B cell (primary cell): ENCODE data around the gene PPP1R14C. TPM values are rescaled to one million over a fixed set of nuclear protein-coding genes. Genes with fewer than 3 reads are reported as not detected.

ENCODE experiments used
- ATAC-seq: fragments of 200-7000 bp; cut with Tn5 transposase; one replicate; pipeline ENCODE4 v1.10.0; 2021; ENCODE audit warnings: low read depth, mild to moderate bottlenecking, moderate number of reproducible peaks, moderate library complexity
- CTCF ChIA-PET: fragments of 350-600 bp; sonication (Branson Sonifier 250); formaldehyde crosslinking; loops from one replicate; lab custom pipeline; 2021; ENCODE audit warnings: antibody characterized with exemption, inconsistent platforms; lab: Charles Lee
- POLR2A ChIA-PET: fragments of 350-600 bp; sonication (Branson Sonifier 250); formaldehyde crosslinking; loops from one replicate; lab custom pipeline; 2021; ENCODE audit warnings: antibody characterized with exemption; lab: Charles Lee
- DNase-seq: peaks from one replicate; pipeline ENCODE4 v3.0.0; 2013
- H2AFZ ChIP-seq: 2 replicates; pipeline ENCODE4 v1.6.1; 2012; ENCODE audit warnings: mild to moderate bottlenecking, low read depth, low read length; ENCODE audit not compliant: insufficient read depth, poor library complexity, severe bottlenecking
- H3K27ac ChIP-seq, 2 donors: 1 replicate in 1 of 2; 2 replicates in 1 of 2; pipeline ENCODE4 v1.5.1; 2012 to 2013; ENCODE audit warnings: low read length in 2 of 2, mild to moderate bottlenecking in 2 of 2, moderate library complexity in 1 of 2
- H3K27me3 ChIP-seq, 4 experiments: fragments of 200-600 bp in 1 of 4; sonication (generic) in 1 of 4; replicated peaks in 1 of 4; 1 replicate in 2 of 4; 2 replicates in 2 of 4; pipeline versions ENCODE4 v1.6.1 to v1.7.0; 2013 to 2016; ENCODE audit warnings: low read length in 3 of 4, mild to moderate bottlenecking in 2 of 4, mixed read lengths in 1 of 4, moderate library complexity in 1 of 4; ENCODE audit not compliant: insufficient read depth in 4 of 4, control insufficient read depth in 3 of 4; ENCODE audit errors: control extremely low read depth in 1 of 4
- H3K36me3 ChIP-seq, 2 experiments: replicated peaks in 1 of 2; 1 replicate in 1 of 2; 2 replicates in 1 of 2; pipeline versions ENCODE4 v1.6.1 to v1.7.1; 2013; ENCODE audit warnings: low read length in 1 of 2; ENCODE audit not compliant: insufficient read depth in 2 of 2, control insufficient read depth in 1 of 2; ENCODE audit errors: control extremely low read depth in 1 of 2, extremely low read depth in 1 of 2
- H3K4me1 ChIP-seq, 2 donors: fragments of 200-600 bp in 1 of 2; sonication (generic) in 1 of 2; 1 replicate in 1 of 2; 2 replicates in 1 of 2; pipeline versions ENCODE4 v1.5.1 to v1.6.1; 2013 to 2017; ENCODE audit warnings: low read length in 2 of 2; ENCODE audit not compliant: control insufficient read depth in 2 of 2, insufficient read depth in 2 of 2
- H3K4me2 ChIP-seq: replicated peaks from 2 replicates; pipeline ENCODE3; 2012; ENCODE audit warnings: mild to moderate bottlenecking, low read depth, low read length; ENCODE audit not compliant: poor library complexity, severe bottlenecking
- H3K4me3 ChIP-seq, 5 experiments: fragments of 200-600 bp in 1 of 5; sonication (generic) in 1 of 5; 1 replicate in 3 of 5; 2 replicates in 2 of 5; pipeline versions ENCODE4 v1.5.1 to v1.7.0; 2011 to 2016; ENCODE audit warnings: low read length in 4 of 5, mild to moderate bottlenecking in 4 of 5, low read depth in 2 of 5, control low read depth in 1 of 5, moderate library complexity in 1 of 5; ENCODE audit not compliant: insufficient read depth in 1 of 5; ENCODE audit errors: control extremely low read depth in 1 of 5, extremely low read depth in 1 of 5
- H3K79me2 ChIP-seq: fragments of 200-600 bp; sonication (generic); one replicate; pipeline ENCODE4 v1.6.0; 2016; ENCODE audit warnings: low read length; ENCODE audit not compliant: control insufficient read depth, insufficient read depth
- H3K9ac ChIP-seq: fragments of 200-600 bp; sonication (generic); 2 replicates; pipeline ENCODE4 v1.6.1; 2017; ENCODE audit warnings: mild to moderate bottlenecking, low read length, moderate library complexity
- H3K9me3 ChIP-seq, 3 donors: one replicate each; pipeline versions ENCODE4 v1.6.1 to v1.7.1; 2013; ENCODE audit warnings: low read length in 2 of 3; ENCODE audit not compliant: control insufficient read depth in 2 of 3, insufficient read depth in 1 of 3; ENCODE audit errors: control extremely low read depth in 1 of 3
- H4K20me1 ChIP-seq: 2 replicates; pipeline ENCODE4 v1.6.0; 2012; ENCODE audit warnings: mild to moderate bottlenecking, low read length; ENCODE audit not compliant: insufficient read depth, control insufficient read depth, poor library complexity, severe bottlenecking
- H3K27ac Mint-ChIP-seq: one replicate; pipeline ENCODE4 v1.8.0; 2021; ENCODE audit warnings: mixed read lengths
- H3K27me3 Mint-ChIP-seq: one replicate; pipeline ENCODE4 v1.8.0; 2021; ENCODE audit warnings: mixed read lengths
- H3K4me1 Mint-ChIP-seq: one replicate; pipeline ENCODE4 v1.8.0; 2021; ENCODE audit warnings: mixed read lengths
- H3K4me3 Mint-ChIP-seq: one replicate; pipeline ENCODE4 v1.8.0; 2021; ENCODE audit warnings: mixed read lengths
- H3K9me3 Mint-ChIP-seq: one replicate; pipeline ENCODE4 v1.8.0; 2022; ENCODE audit warnings: mixed read lengths; ENCODE audit not compliant: insufficient read depth
- EZH2 ChIP-seq: IDR thresholded peaks from 2 replicates; pipeline ENCODE4 v1.6.1; 2012; ENCODE audit warnings: borderline replicate concordance, low read depth, mild to moderate bottlenecking, moderate library complexity, low read length; ENCODE audit not compliant: insufficient read depth, poor library complexity, severe bottlenecking
- WGBS: methylation state at CpG from one replicate; pipeline ENCODE4 v1.1.5; 2013; ENCODE audit warnings: missing lambda C conversion rate; ENCODE audit not compliant: insufficient coverage; 5-methylcytosine and 5-hydroxymethylcytosine counted together
- intact Hi-C: fragments of 100-400 bp; cut with micrococcal nuclease; formaldehyde crosslinking; loops from one replicate; pipeline ENCODE4 v1.10.0; 2022
- polyA plus RNA-seq: library from polyadenylated mRNA; depleted of rRNA; stranded (reverse); fragments of >200 nt; gene quantifications from 2 replicates; pipeline ENCODE4 v1.2.3, GENCODE V29; 2012
- total RNA-seq, 2 donors: library from RNA; stranded (reverse); fragments of 120-200 nt in 1 of 2; gene quantifications; 1 replicate in 1 of 2; 2 replicates in 1 of 2; pipeline versions ENCODE4 v1.2.3 to v1.2.4, GENCODE V29; 2013 to 2022
- TF ChIP-seq, protein P1 (sequence below): fragments of 200-600 bp; IDR thresholded peaks from one replicate; pipeline ENCODE4 v1.8.0; 2022; ENCODE audit warnings: antibody characterized with exemption, mild to moderate bottlenecking

PPP1R14C gene
- total and polyA plus RNA-seq, 2 donors (not counting 1 experiment from before 2014, with no cell fraction given), result not detected

DNA sequence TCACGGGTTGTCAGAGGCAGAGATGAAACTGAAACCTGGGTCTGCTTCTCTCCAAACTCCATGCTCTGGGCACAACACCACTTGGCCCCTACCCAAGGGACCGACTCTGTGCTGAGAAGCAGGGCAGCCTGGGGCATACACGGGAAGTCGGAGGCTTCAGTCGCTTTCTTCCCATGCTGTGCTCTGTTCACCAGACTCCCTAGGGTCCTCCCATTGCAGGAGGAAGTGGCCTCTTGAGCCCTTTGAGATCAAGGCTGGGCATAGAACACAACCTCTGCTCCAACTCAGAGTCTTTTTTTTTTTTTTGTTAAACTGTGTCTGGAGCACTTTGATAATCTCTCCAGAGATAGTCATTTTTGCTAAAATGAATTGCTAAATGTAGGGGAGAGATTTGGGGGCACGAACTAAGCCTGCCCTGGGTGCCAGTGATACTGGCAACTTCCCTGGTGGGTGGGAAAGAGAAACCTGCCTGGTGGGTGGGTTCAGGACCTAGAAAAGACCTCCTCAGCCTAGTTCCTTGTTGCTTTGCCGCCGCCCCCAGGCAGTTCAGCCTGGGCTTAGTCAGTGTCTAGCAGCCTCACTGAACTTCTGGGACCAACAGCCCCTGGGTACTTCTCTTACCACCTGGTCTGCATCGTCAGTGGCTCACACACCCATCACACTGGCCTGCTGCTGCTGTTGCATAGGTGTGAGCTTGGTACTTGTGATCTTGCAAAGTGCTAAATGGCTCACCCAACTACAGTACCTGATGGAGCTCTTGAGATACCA is 62.0 kb downstream of the PPP1R14C start:
- no peak for TF ChIP-seq EZH2
- TF ChIP-seq, protein P1, sequence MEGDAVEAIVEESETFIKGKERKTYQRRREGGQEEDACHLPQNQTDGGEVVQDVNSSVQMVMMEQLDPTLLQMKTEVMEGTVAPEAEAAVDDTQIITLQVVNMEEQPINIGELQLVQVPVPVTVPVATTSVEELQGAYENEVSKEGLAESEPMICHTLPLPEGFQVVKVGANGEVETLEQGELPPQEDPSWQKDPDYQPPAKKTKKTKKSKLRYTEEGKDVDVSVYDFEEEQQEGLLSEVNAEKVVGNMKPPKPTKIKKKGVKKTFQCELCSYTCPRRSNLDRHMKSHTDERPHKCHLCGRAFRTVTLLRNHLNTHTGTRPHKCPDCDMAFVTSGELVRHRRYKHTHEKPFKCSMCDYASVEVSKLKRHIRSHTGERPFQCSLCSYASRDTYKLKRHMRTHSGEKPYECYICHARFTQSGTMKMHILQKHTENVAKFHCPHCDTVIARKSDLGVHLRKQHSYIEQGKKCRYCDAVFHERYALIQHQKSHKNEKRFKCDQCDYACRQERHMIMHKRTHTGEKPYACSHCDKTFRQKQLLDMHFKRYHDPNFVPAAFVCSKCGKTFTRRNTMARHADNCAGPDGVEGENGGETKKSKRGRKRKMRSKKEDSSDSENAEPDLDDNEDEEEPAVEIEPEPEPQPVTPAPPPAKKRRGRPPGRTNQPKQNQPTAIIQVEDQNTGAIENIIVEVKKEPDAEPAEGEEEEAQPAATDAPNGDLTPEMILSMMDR, result no peak
- H3K9me3 ChIP-seq, result no peaks in the 10 kb centered on the region
- peaks cover 10 to 11% of the 10 kb centered on the region in 2 donors for H3K4me1 ChIP-seq
- peaks cover 0 to 6% (median 0%) of the 10 kb centered on the region in 4 experiments for H3K27me3 ChIP-seq
- intact Hi-C loops, result no loop called here
- ATAC-seq, result no peak
- no peak overlapping the region for H3K4me3 ChIP-seq
- Mint-ChIP-seq H3K27ac (no peak overlapping the region), H3K4me1 (peaks cover 10% of the 10 kb centered on the region), H3K4me3 (no peak overlapping the region), H3K27me3 (peaks cover 9% of the 10 kb centered on the region), H3K9me3 (no peaks in the 10 kb centered on the region)
- H4K20me1 ChIP-seq, result no peaks in the 10 kb centered on the region
- H3K36me3 ChIP-seq, result no peaks in the 10 kb centered on the region
- H3K9ac ChIP-seq, result no peak overlapping the region
- 4% methylated on average over 8 of the region's 9 CpGs for WGBS
- no peak for DNase-seq
- ChIA-PET POLR2A (no interaction called here), CTCF (no interaction called here)
- peak overlapping the region; percentile 47 for H2AFZ ChIP-seq
- H3K4me2 ChIP-seq, result peak overlapping the region; percentile 40
- no peak overlapping the region for H3K27ac ChIP-seq
- no peaks in the 10 kb centered on the region for H3K79me2 ChIP-seq

DNA sequence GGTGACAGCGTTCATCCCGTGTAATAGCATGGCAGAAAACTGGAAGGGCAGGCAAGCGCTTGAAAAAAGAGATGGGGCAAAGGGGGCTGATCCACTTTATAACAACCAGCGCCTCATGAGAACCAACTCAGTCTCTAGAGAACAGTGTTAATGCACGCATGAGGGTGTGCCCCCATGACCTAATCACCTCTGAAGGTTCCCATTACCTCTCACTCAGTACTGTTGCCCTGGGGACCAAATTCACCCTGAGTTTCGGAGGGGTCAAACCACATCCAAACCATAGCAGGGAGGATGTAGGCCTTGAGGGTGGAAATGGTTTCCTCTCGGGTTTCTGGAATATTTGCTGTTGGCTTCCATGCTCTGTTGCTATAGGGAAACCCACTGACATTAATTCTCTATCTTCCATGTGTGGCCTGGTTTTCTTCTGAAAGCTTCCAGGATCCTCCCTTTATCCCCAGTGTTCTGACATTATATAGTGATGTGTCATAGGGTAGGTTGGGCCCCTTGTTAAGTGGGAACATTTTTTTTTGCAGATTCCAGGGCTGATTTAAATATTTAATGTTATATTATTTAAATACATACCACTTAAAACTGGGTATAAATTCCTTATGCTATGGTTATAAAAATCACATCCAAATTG is 65.2 kb downstream of the PPP1R14C start:
- H3K27ac ChIP-seq, result no peak overlapping the region
- H3K4me2 ChIP-seq, result no peak overlapping the region
- peaks cover 17% of the 10 kb centered on the region for H3K4me1 Mint-ChIP-seq
- H3K27me3 ChIP-seq, result peaks cover 0 to 6% (median 0%) of the 10 kb centered on the region in 4 experiments
- H3K4me1 ChIP-seq, result peaks cover 16 to 17% of the 10 kb centered on the region in 2 donors
- no peaks in the 10 kb centered on the region for H3K9me3 Mint-ChIP-seq
- WGBS, result 100% methylated on average over 4 of the region's 7 CpGs
- no peaks in the 10 kb centered on the region for H3K9me3 ChIP-seq
- no peaks in the 10 kb centered on the region for H3K79me2 ChIP-seq
- CTCF ChIA-PET, result interaction anchor here (1.0 kb wide), 1 partner anchor 137 kb away, joined by 3 read pairs; no protein-coding TSS in a partner anchor
- ATAC-seq, result no peak
- H3K27me3 Mint-ChIP-seq, result peaks cover 9% of the 10 kb centered on the region
- H3K4me3 Mint-ChIP-seq, result no peak overlapping the region
- H2AFZ ChIP-seq, result no peak overlapping the region
- no peak overlapping the region for H3K9ac ChIP-seq
- TF ChIP-seq EZH2, result no peak
- TF ChIP-seq, protein P1, result no peak
- no peaks in the 10 kb centered on the region for H4K20me1 ChIP-seq
- intact Hi-C loops, result no loop called here
- H3K27ac Mint-ChIP-seq, result no peak overlapping the region
- DNase-seq, result no peak
- no peaks in the 10 kb centered on the region for H3K36me3 ChIP-seq
- H3K4me3 ChIP-seq, result no peak overlapping the region
- POLR2A ChIA-PET, result no interaction called here
